Esophagus muscularis mucosa (tissue), 3 donors: ENCODE results near the gene TRIM63.

Experiments
- CTCF ChIP-seq, 3 experiments: fragments of 200-600 bp in 2 of 3; fragments of 450-650 bp in 1 of 3; sonication (generic) in 2 of 3; IDR thresholded peaks; one replicate each; pipeline ENCODE4 v1.5.1; 2017 to 2019; ENCODE audit warnings: antibody characterized with exemption in 3 of 3, mild to moderate bottlenecking in 2 of 3, moderate library complexity in 1 of 3
- POLR2AphosphoS5 ChIP-seq, 2 donors: sonication (generic); formaldehyde crosslinking; IDR thresholded peaks; one replicate each; pipeline ENCODE4 v1.6.1; 2017; ENCODE audit warnings: antibody characterized with exemption in 2 of 2

GRCh38 chr1:26021647-26022403, 45.6 kb downstream of the TRIM63 start, which contains the start of gene EXTL1:
- TF ChIP-seq POLR2AphosphoS5 (IDR thresholded peaks at IDR 0.05) (no peak), CTCF (IDR thresholded peaks at IDR 0.05) (no peak)
